GM23338 (cell line): Measurements from ENCODE around the gene CXCL9.

ENCODE experiments used
- CREB1 ChIP-seq: fragments of 250-450 bp; sonication (Bioruptor Pico); IDR thresholded peaks from 2 replicates; pipeline ENCODE4 v1.5.0; 2020; ENCODE audit warnings: low read depth, mild to moderate bottlenecking, moderate library complexity
- CTCF ChIP-seq, 2 experiments: fragments of 200-600 bp in 1 of 2; sonication (generic) in 1 of 2; conservative IDR thresholded peaks; 2 replicates each; pipeline versions ENCODE4 v1.5.1 to v1.6.1; 2016 to 2017; ENCODE audit warnings: antibody characterized with exemption in 2 of 2, low read depth in 2 of 2, mild to moderate bottlenecking in 2 of 2, moderate library complexity in 1 of 2
- ETS1 ChIP-seq: IDR thresholded peaks from 2 replicates; pipeline ENCODE4 v1.6.1; 2016; ENCODE audit warnings: antibody characterized with exemption
- EZH2 ChIP-seq: fragments of 200-600 bp; sonication (generic); IDR thresholded peaks from one replicate; pipeline ENCODE4 v1.8.0; 2017; ENCODE audit warnings: antibody characterized with exemption, mild to moderate bottlenecking, low read depth; ENCODE audit not compliant: unreplicated experiment
- EZH2phosphoT487 ChIP-seq: fragments of 200-600 bp; sonication (generic); IDR thresholded peaks from one replicate; pipeline ENCODE4 v1.8.1; 2018; ENCODE audit warnings: antibody characterized with exemption; ENCODE audit not compliant: unreplicated experiment
- NANOG ChIP-seq: IDR thresholded peaks from 2 replicates; pipeline ENCODE4 v1.6.1; 2016; ENCODE audit warnings: antibody characterized with exemption, borderline replicate concordance
- POLR2AphosphoS5 ChIP-seq: IDR thresholded peaks from 2 replicates; pipeline ENCODE4 v1.6.1; 2016; ENCODE audit warnings: antibody characterized with exemption, low read depth
- REST ChIP-seq: IDR thresholded peaks from one replicate; pipeline ENCODE4 v1.6.1; 2018; ENCODE audit warnings: antibody characterized with exemption; ENCODE audit not compliant: unreplicated experiment

GRCh38 chr4:76053730-76054129, 46.4 kb upstream of the CXCL9 start:
- no peak for TF ChIP-seq CREB1
- no peak for TF ChIP-seq CTCF (conservative IDR thresholded peaks at IDR 0.05; ENCODE audit: low read depth in 2 of 2)
- no peak for TF ChIP-seq POLR2AphosphoS5
- TF ChIP-seq REST = no peak
- TF ChIP-seq NANOG = no peak
- no peak for TF ChIP-seq EZH2phosphoT487
- no peak for TF ChIP-seq EZH2
- no peak for TF ChIP-seq ETS1
